HEK293 (cell line): Measurements from ENCODE around the gene COL7A1.

Experiments
- GFI1B ChIP-seq: fragments of 450-650 bp; formaldehyde crosslinking; IDR thresholded peaks from 2 replicates; pipeline ENCODE4 v1.5.1; 2016; ENCODE audit warnings: missing biosample characterization, missing genetic modification characterization
- MEIS1 ChIP-seq: sonication (generic); formaldehyde crosslinking; IDR thresholded peaks from 2 replicates; pipeline ENCODE4 v1.8.1; 2022; ENCODE audit warnings: missing genetic modification reagents, mild to moderate bottlenecking, borderline replicate concordance
- SP7 ChIP-seq: fragments of 450-650 bp; formaldehyde crosslinking; IDR thresholded peaks from 2 replicates; pipeline ENCODE4 v1.5.1; 2016; ENCODE audit warnings: missing biosample characterization, missing genetic modification characterization
- ZNF112 ChIP-seq: fragments of 450-650 bp; formaldehyde crosslinking; IDR thresholded peaks from 2 replicates; pipeline ENCODE4 v1.5.0; 2017; ENCODE audit warnings: missing biosample characterization, missing genetic modification characterization
- ZNF174 ChIP-seq: fragments of 450-650 bp; formaldehyde crosslinking; IDR thresholded peaks from 2 replicates; pipeline ENCODE4 v1.5.0; 2017; ENCODE audit warnings: missing biosample characterization, mild to moderate bottlenecking, missing genetic modification characterization
- ZNF274 ChIP-seq, 2 experiments: fragments of 200-500 bp in 1 of 2; fragments of 450-650 bp in 1 of 2; sonication (Bioruptor generic) in 1 of 2; formaldehyde crosslinking in 1 of 2; IDR thresholded peaks; 2 replicates each; pipeline versions ENCODE4 v1.5.1 to v1.6.1; 2014 to 2016; ENCODE audit warnings: borderline replicate concordance in 1 of 2, inconsistent platforms in 1 of 2, low read length in 1 of 2, missing biosample characterization in 1 of 2, missing genetic modification characterization in 1 of 2
- ZNF354C ChIP-seq: fragments of 450-650 bp; formaldehyde crosslinking; IDR thresholded peaks from 2 replicates; pipeline ENCODE4 v1.5.1; 2016; ENCODE audit warnings: missing biosample characterization, missing genetic modification characterization, low read depth, borderline replicate concordance
- ZNF423 ChIP-seq: fragments of 450-650 bp; formaldehyde crosslinking; IDR thresholded peaks from 2 replicates; pipeline ENCODE4 v1.5.1; 2016; ENCODE audit warnings: missing biosample characterization, missing genetic modification characterization
- ZNF560 ChIP-seq: fragments of 450-650 bp; formaldehyde crosslinking; IDR thresholded peaks from 2 replicates; pipeline ENCODE4 v1.5.1; 2017; ENCODE audit warnings: missing biosample characterization, missing genetic modification characterization, borderline replicate concordance
- ZNF585B ChIP-seq: fragments of 450-650 bp; formaldehyde crosslinking; IDR thresholded peaks from 2 replicates; pipeline ENCODE4 v1.5.1; 2016; ENCODE audit warnings: missing biosample characterization, missing genetic modification characterization
- ZNF629 ChIP-seq: fragments of 450-650 bp; formaldehyde crosslinking; IDR thresholded peaks from 2 replicates; pipeline ENCODE4 v1.5.1; 2017; ENCODE audit warnings: missing biosample characterization, missing genetic modification characterization
- ZNF658 ChIP-seq: fragments of 450-650 bp; formaldehyde crosslinking; IDR thresholded peaks from 2 replicates; pipeline ENCODE4; 2016; ENCODE audit warnings: missing biosample characterization, missing genetic modification characterization
- TF ChIP-seq, protein P1 (sequence below): fragments of 450-650 bp; formaldehyde crosslinking; IDR thresholded peaks from 2 replicates; pipeline ENCODE4 v1.5.1; 2016; ENCODE audit warnings: missing biosample characterization, missing genetic modification characterization
- TF ChIP-seq, protein P2 (sequence below): fragments of 450-650 bp; formaldehyde crosslinking; IDR thresholded peaks from 2 replicates; pipeline ENCODE4 v1.5.1; 2016; ENCODE audit warnings: missing biosample characterization, missing genetic modification characterization

- TF ChIP-seq ZNF274 (IDR thresholded peaks at IDR 0.05; ENCODE audit: low read length) (no peak), ZNF274 (tag by site-specific recombination; IDR thresholded peaks at IDR 0.05; ENCODE audit: borderline replicate concordance) (no peak), GFI1B (tag by site-specific recombination) (no peak), ZNF112 (no peak), ZNF560 (tag by site-specific recombination) (no peak), ZNF354C (no peak), ZNF629 (no peak), ZNF174 (tag by site-specific recombination) (no peak), ZNF585B (tag by site-specific recombination) (no peak), MEIS1 (CRISPR knock-in tag) (no peak), ZNF658 (no peak), ZNF423 (tag by site-specific recombination) (no peak), SP7 (tag by site-specific recombination) (no peak)
- TF ChIP-seq, protein P1, sequence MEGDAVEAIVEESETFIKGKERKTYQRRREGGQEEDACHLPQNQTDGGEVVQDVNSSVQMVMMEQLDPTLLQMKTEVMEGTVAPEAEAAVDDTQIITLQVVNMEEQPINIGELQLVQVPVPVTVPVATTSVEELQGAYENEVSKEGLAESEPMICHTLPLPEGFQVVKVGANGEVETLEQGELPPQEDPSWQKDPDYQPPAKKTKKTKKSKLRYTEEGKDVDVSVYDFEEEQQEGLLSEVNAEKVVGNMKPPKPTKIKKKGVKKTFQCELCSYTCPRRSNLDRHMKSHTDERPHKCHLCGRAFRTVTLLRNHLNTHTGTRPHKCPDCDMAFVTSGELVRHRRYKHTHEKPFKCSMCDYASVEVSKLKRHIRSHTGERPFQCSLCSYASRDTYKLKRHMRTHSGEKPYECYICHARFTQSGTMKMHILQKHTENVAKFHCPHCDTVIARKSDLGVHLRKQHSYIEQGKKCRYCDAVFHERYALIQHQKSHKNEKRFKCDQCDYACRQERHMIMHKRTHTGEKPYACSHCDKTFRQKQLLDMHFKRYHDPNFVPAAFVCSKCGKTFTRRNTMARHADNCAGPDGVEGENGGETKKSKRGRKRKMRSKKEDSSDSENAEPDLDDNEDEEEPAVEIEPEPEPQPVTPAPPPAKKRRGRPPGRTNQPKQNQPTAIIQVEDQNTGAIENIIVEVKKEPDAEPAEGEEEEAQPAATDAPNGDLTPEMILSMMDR (tag by site-specific recombination), result no peak
- TF ChIP-seq, protein P2, sequence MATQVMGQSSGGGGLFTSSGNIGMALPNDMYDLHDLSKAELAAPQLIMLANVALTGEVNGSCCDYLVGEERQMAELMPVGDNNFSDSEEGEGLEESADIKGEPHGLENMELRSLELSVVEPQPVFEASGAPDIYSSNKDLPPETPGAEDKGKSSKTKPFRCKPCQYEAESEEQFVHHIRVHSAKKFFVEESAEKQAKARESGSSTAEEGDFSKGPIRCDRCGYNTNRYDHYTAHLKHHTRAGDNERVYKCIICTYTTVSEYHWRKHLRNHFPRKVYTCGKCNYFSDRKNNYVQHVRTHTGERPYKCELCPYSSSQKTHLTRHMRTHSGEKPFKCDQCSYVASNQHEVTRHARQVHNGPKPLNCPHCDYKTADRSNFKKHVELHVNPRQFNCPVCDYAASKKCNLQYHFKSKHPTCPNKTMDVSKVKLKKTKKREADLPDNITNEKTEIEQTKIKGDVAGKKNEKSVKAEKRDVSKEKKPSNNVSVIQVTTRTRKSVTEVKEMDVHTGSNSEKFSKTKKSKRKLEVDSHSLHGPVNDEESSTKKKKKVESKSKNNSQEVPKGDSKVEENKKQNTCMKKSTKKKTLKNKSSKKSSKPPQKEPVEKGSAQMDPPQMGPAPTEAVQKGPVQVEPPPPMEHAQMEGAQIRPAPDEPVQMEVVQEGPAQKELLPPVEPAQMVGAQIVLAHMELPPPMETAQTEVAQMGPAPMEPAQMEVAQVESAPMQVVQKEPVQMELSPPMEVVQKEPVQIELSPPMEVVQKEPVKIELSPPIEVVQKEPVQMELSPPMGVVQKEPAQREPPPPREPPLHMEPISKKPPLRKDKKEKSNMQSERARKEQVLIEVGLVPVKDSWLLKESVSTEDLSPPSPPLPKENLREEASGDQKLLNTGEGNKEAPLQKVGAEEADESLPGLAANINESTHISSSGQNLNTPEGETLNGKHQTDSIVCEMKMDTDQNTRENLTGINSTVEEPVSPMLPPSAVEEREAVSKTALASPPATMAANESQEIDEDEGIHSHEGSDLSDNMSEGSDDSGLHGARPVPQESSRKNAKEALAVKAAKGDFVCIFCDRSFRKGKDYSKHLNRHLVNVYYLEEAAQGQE (tag by site-specific recombination), result no peak
Observed at GRCh38 chr3:48555231-48555948, 39.7 kb downstream of the COL7A1 start.
